ENCODE results near the gene CMAS.
"Not testable (repeated sequence)": the region's sequence is repeated elsewhere in the genome, so short reads cannot be mapped to it uniquely, and the experiment has no call there.

CMAS gene

GRCh38 chr12:22046968-22047390 is 961 bp downstream of the CMAS start:
- H3K36me3 ChIP-seq = peaks cover 21% of the 10 kb centered on the region
- H3K4me1 ChIP-seq = peaks cover 13% of the 10 kb centered on the region
- H3K4me3 ChIP-seq = peak overlapping the region; percentile 99

GRCh38 chr12:22047494-22047893 is 1.5 kb downstream of the CMAS start:
- Histone ChIP-seq H4K20me1 (peaks cover 37% of the 10 kb centered on the region; the same call in 1 of the 2 replicates), H3K4me3 (peak overlapping the region; percentile 99; the same call in 1 of the 2 replicates), H3K27me3 (no peaks in the 10 kb centered on the region), H3K9ac (no peak overlapping the region), H3K9me3 (no peaks in the 10 kb centered on the region), H3K27ac (no peak overlapping the region), H3K4me2 (peak overlapping the region; percentile 85), H3K36me3 (peaks cover 22% of the 10 kb centered on the region), H3K4me1 (peaks cover 13% of the 10 kb centered on the region)
- no peak for TF ChIP-seq Cebpa-rat (IDR thresholded peaks at IDR 0.05)

More at GRCh38 chr12:22046968-22047390, 961 bp downstream of the CMAS start:
- Histone ChIP-seq H3K27ac (peak overlapping the region; percentile 93), H3K9ac (peak overlapping the region; percentile 92), H3K4me2 (peak overlapping the region; percentile 85), H4K20me1 (peaks cover 35% of the 10 kb centered on the region; the same call in 1 of the 2 replicates), H3K27me3 (no peaks in the 10 kb centered on the region), H3K9me3 (no peaks in the 10 kb centered on the region)
- no peak for TF ChIP-seq Cebpa-rat (IDR thresholded peaks at IDR 0.05)

- Histone ChIP-seq H3K9me3 (no peaks in the 10 kb centered on the region), H3K4me1 (peaks cover 13% of the 10 kb centered on the region), H3K27ac (no peak overlapping the region), H3K4me3 (no peak overlapping the region), H4K20me1 (peaks cover 44% of the 10 kb centered on the region; the same call in 1 of the 2 replicates), H3K36me3 (peaks cover 24% of the 10 kb centered on the region), H3K27me3 (no peaks in the 10 kb centered on the region), H3K9ac (no peak overlapping the region), H3K4me2 (no peak overlapping the region)
- TF ChIP-seq Cebpa-rat (IDR thresholded peaks at IDR 0.05) = no peak
These were observed 2.5 kb downstream of the CMAS start for GRCh38 chr12:22048351-22049041.

GRCh38 chr12:22050078-22050477 is 4.1 kb downstream of the CMAS start:
- H3K36me3 ChIP-seq = peaks cover 24% of the 10 kb centered on the region
- no peaks in the 10 kb centered on the region for H3K9me3 ChIP-seq
- H3K27me3 ChIP-seq = no peaks in the 10 kb centered on the region
- no peak overlapping the region for H3K27ac ChIP-seq
- H3K4me3 ChIP-seq = no peak overlapping the region
- peaks cover 13% of the 10 kb centered on the region for H3K4me1 ChIP-seq
- H3K4me2 ChIP-seq = no peak overlapping the region
- peaks cover 51% of the 10 kb centered on the region for H4K20me1 ChIP-seq
- H3K9ac ChIP-seq = no peak overlapping the region
- TF ChIP-seq Cebpa-rat (IDR thresholded peaks at IDR 0.05) = no peak

- Histone ChIP-seq H3K4me2 (no peak overlapping the region), H4K20me1 (peaks cover 51% of the 10 kb centered on the region), H3K36me3 (peaks cover 33% of the 10 kb centered on the region), H3K4me3 (no peak overlapping the region), H3K9me3 (no peaks in the 10 kb centered on the region), H3K27ac (no peak overlapping the region), H3K27me3 (no peaks in the 10 kb centered on the region), H3K4me1 (peaks cover 13% of the 10 kb centered on the region), H3K9ac (no peak overlapping the region)
- TF ChIP-seq Cebpa-rat (IDR thresholded peaks at IDR 0.05) = no peak
These were observed 5.2 kb downstream of the CMAS start for GRCh38 chr12:22051114-22051698.

- H3K36me3 ChIP-seq = peaks cover 47% of the 10 kb centered on the region
These were observed 7.0 kb downstream of the CMAS start for GRCh38 chr12:22052994-22053393.

GRCh38 chr12:22054155-22054554 is 8.1 kb downstream of the CMAS start:
- peaks cover 49% of the 10 kb centered on the region for H3K36me3 ChIP-seq
- peaks cover 41% of the 10 kb centered on the region for H4K20me1 ChIP-seq
- no peak for TF ChIP-seq Cebpa-rat (IDR thresholded peaks at IDR 0.05)
- no peaks in the 10 kb centered on the region for H3K9me3 ChIP-seq
- H3K27ac ChIP-seq = no peak overlapping the region
- no peaks in the 10 kb centered on the region for H3K4me1 ChIP-seq
- H3K9ac ChIP-seq = no peak overlapping the region
- H3K4me3 ChIP-seq = no peak overlapping the region
- H3K4me2 ChIP-seq = no peak overlapping the region
- H3K27me3 ChIP-seq = no peaks in the 10 kb centered on the region

More at GRCh38 chr12:22052994-22053393, 7.0 kb downstream of the CMAS start:
- H3K4me1 ChIP-seq, H3K9ac ChIP-seq, H3K4me3 ChIP-seq, H3K27me3 ChIP-seq, H3K9me3 ChIP-seq, H3K4me2 ChIP-seq, H3K27ac ChIP-seq: not testable (repeated sequence)
- peaks cover 51% of the 10 kb centered on the region for H4K20me1 ChIP-seq

- Histone ChIP-seq H3K27ac (no peak overlapping the region), H3K9me3 (no peaks in the 10 kb centered on the region), H3K9ac (no peak overlapping the region), H3K4me3 (no peak overlapping the region), H3K4me2 (no peak overlapping the region), H3K4me1 (no peaks in the 10 kb centered on the region), H3K36me3 (peaks cover 48% of the 10 kb centered on the region), H3K27me3 (no peaks in the 10 kb centered on the region), H4K20me1 (peaks cover 20% of the 10 kb centered on the region)
- TF ChIP-seq Cebpa-rat (IDR thresholded peaks at IDR 0.05) = no peak
These were observed 10.6 kb downstream of the CMAS start for GRCh38 chr12:22056607-22057006.

- no peak overlapping the region for H3K4me2 ChIP-seq
- no peaks in the 10 kb centered on the region for H3K4me1 ChIP-seq
- no peak overlapping the region for H3K9ac ChIP-seq
- H3K9me3 ChIP-seq = no peaks in the 10 kb centered on the region
- no peak for TF ChIP-seq Cebpa-rat (IDR thresholded peaks at IDR 0.05)
- H3K27ac ChIP-seq = no peak overlapping the region
- no peaks in the 10 kb centered on the region for H3K27me3 ChIP-seq
- no peaks in the 10 kb centered on the region for H4K20me1 ChIP-seq
- no peak overlapping the region for H3K4me3 ChIP-seq
- peaks cover 66% of the 10 kb centered on the region for H3K36me3 ChIP-seq
These were observed 14.1 kb downstream of the CMAS start for GRCh38 chr12:22059976-22060647.

- no peak overlapping the region for H3K27ac ChIP-seq
- TF ChIP-seq Cebpa-rat (IDR thresholded peaks at IDR 0.05) = no peak
- no peaks in the 10 kb centered on the region for H3K27me3 ChIP-seq
- H4K20me1 ChIP-seq = no peaks in the 10 kb centered on the region
- H3K4me3 ChIP-seq = no peak overlapping the region
- peaks cover 52% of the 10 kb centered on the region for H3K36me3 ChIP-seq
- no peaks in the 10 kb centered on the region for H3K9me3 ChIP-seq
- H3K9ac ChIP-seq = no peak overlapping the region
- H3K4me2 ChIP-seq = no peak overlapping the region
- no peaks in the 10 kb centered on the region for H3K4me1 ChIP-seq
These were observed 18.9 kb downstream of the CMAS start for GRCh38 chr12:22064968-22065367.
